Panc1 (cell line): Measurements from ENCODE around the gene NLRP9. TPM values are rescaled to one million over a fixed set of nuclear protein-coding genes. Genes with fewer than 3 reads are reported as not detected.
"Not testable (repeated sequence)": the region's sequence is repeated elsewhere in the genome, so short reads cannot be mapped to it uniquely, and the experiment has no call there.

Experiments used
- ATAC-seq: fragments of 200-7000 bp; cut with Tn5 transposase; 2 replicates; pipeline ENCODE4 v1.9.1; 2020; ENCODE audit warnings: mild to moderate bottlenecking, moderate library complexity
- BruUV-seq: library from RNA; stranded (reverse); fragments of 400-500 nt; replicated peaks from 2 replicates; lab custom pipeline; 2021; lab: Mats Ljungman, UMichigan
- CTCF ChIA-PET: fragments of 300-600 bp; sonication (Branson Sonifier 250); formaldehyde crosslinking; loops from one replicate; lab custom pipeline; 2022; ENCODE audit warnings: antibody characterized with exemption; lab: Charles Lee
- POLR2A ChIA-PET: fragments of 300-600 bp; sonication (Branson Sonifier 250); formaldehyde crosslinking; loops from one replicate; lab custom pipeline; 2022; ENCODE audit warnings: antibody characterized with exemption; lab: Charles Lee
- DNase-seq: peaks from one replicate; pipeline ENCODE4 v3.0.0-alpha.2; 2010; ENCODE audit warnings: low read depth, low spot score
- H3K27ac ChIP-seq: 2 replicates; pipeline ENCODE4 v1.5.1; 2011; ENCODE audit warnings: mild to moderate bottlenecking, low read length, inconsistent platforms
- H3K27me3 ChIP-seq: fragments of 200-500 bp; sonication (Bioruptor generic); 2 replicates; pipeline ENCODE4 v1.6.0; 2014; ENCODE audit warnings: low read length, inconsistent platforms; ENCODE audit not compliant: control insufficient read depth, insufficient read depth
- H3K36me3 ChIP-seq: fragments of 200-500 bp; sonication (Bioruptor generic); 2 replicates; pipeline ENCODE4 v1.5.1; 2014; ENCODE audit warnings: inconsistent platforms, mild to moderate bottlenecking, low read length, moderate library complexity; ENCODE audit not compliant: control insufficient read depth, insufficient read depth
- H3K4me1 ChIP-seq: 2 replicates; pipeline ENCODE4 v1.5.1; 2011; ENCODE audit warnings: inconsistent platforms, mild to moderate bottlenecking, low read length, moderate library complexity; ENCODE audit not compliant: control insufficient read depth, insufficient read depth
- H3K4me3 ChIP-seq, 2 experiments: 2 replicates each; pipeline ENCODE4 v1.5.1; 2011 to 2012; ENCODE audit warnings: low read depth in 2 of 2, low read length in 2 of 2, mild to moderate bottlenecking in 2 of 2, inconsistent platforms in 1 of 2, moderate library complexity in 1 of 2
- H3K9me3 ChIP-seq: fragments of 200-500 bp; sonication (Bioruptor generic); 2 replicates; pipeline ENCODE4 v1.5.1; 2014; ENCODE audit warnings: low read depth, mild to moderate bottlenecking, inconsistent platforms, low read length, moderate library complexity; ENCODE audit not compliant: control insufficient read depth, insufficient read depth
- POLR2AphosphoS5 ChIP-seq: IDR thresholded peaks from 2 replicates; pipeline ENCODE4 v1.6.1; 2012; ENCODE audit warnings: mild to moderate bottlenecking, low read depth, low read length, moderate library complexity
- REST ChIP-seq, 2 experiments: IDR thresholded peaks; 2 replicates each; pipeline ENCODE4 v1.6.1; 2011 to 2012; ENCODE audit warnings: low read depth in 2 of 2, control low read depth in 1 of 2, low read length in 1 of 2, mild to moderate bottlenecking in 1 of 2, moderate library complexity in 1 of 2; ENCODE audit not compliant: insufficient read depth in 1 of 2
- SIN3A ChIP-seq: IDR thresholded peaks from 2 replicates; pipeline ENCODE4 v1.6.1; 2012; ENCODE audit warnings: low read depth, mild to moderate bottlenecking, low read length, moderate library complexity, borderline replicate concordance; ENCODE audit not compliant: insufficient read depth
- TCF7L2 ChIP-seq: IDR thresholded peaks from 2 replicates; pipeline ENCODE4 v1.6.1; 2011; ENCODE audit warnings: mild to moderate bottlenecking, low read depth, low read length, inconsistent platforms
- in situ Hi-C: cut with HindIII; loops from 2 replicates; pipeline ENCODE4 v1.10.0; 2016; ENCODE audit warnings: low sequenced_read_pairs, low pct_unique_long_range_greater_than_20kb
- intact Hi-C: fragments of 100-400 bp; cut with micrococcal nuclease; formaldehyde crosslinking; loops from one replicate; pipeline ENCODE4 v1.10.0; 2022; ENCODE audit not compliant: unreplicated experiment
- total RNA-seq: library from RNA; stranded (reverse); gene quantifications from one replicate; pipeline ENCODE4 v1.2.1, GENCODE V29; 2021; ENCODE audit not compliant: unreplicated experiment
- TF ChIP-seq, protein P1 (sequence below): fragments of 450-650 bp; IDR thresholded peaks from 2 replicates; pipeline ENCODE4 v1.5.1; 2017; ENCODE audit warnings: mild to moderate bottlenecking

NLRP9 gene
- total RNA-seq, 1 experiment from 2014 or later, result not detected

- ATAC-seq, result no peak
- in situ Hi-C loops (no loop called here), intact Hi-C loops (no loop called here)
- POLR2A ChIA-PET, result no interaction called here
- no peak overlapping the region for H3K4me3 ChIP-seq
- BruUV-seq, result no TSS peak
- TF ChIP-seq REST (IDR thresholded peaks at IDR 0.05; ENCODE audit: insufficient read depth in 1 of 2, low read depth in 2 of 2, low read length in 1 of 2) (no peak), TCF7L2 (no peak), SIN3A (no peak), POLR2AphosphoS5 (no peak)
- TF ChIP-seq, protein P1, sequence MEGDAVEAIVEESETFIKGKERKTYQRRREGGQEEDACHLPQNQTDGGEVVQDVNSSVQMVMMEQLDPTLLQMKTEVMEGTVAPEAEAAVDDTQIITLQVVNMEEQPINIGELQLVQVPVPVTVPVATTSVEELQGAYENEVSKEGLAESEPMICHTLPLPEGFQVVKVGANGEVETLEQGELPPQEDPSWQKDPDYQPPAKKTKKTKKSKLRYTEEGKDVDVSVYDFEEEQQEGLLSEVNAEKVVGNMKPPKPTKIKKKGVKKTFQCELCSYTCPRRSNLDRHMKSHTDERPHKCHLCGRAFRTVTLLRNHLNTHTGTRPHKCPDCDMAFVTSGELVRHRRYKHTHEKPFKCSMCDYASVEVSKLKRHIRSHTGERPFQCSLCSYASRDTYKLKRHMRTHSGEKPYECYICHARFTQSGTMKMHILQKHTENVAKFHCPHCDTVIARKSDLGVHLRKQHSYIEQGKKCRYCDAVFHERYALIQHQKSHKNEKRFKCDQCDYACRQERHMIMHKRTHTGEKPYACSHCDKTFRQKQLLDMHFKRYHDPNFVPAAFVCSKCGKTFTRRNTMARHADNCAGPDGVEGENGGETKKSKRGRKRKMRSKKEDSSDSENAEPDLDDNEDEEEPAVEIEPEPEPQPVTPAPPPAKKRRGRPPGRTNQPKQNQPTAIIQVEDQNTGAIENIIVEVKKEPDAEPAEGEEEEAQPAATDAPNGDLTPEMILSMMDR, result no peak
- H3K27ac ChIP-seq, result no peak overlapping the region
- no peak for DNase-seq
- H3K36me3 ChIP-seq, result no peaks in the 10 kb centered on the region
- peaks cover 14% of the 10 kb centered on the region for H3K27me3 ChIP-seq
- CTCF ChIA-PET, result no interaction called here
- H3K4me1 ChIP-seq, result no peaks in the 10 kb centered on the region
- H3K9me3 ChIP-seq, result no peaks in the 10 kb centered on the region
These were observed 28.3 kb upstream of the NLRP9 start for GRCh38 chr19:55766466-55766865.

DNA sequence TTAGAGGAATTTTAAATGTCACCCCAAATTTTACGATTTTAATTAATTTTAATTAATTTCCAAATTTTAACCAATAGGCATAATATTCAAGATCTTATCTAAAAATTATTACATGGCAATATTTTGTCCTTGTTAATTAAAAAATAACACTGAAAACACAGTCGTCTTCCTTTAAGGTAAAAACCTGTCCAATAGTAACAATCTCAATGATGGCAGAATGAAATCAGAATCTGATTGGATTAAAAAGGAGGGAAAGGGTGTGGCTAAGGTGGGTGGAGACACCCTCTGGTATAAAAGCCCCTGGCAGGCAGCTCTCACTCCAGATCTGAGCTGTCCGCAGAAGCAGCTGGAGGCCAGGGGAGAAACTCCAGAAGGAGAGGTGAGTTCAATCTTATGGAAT lies 20.6 kb upstream of the NLRP9 start, which contains the start of gene RFPL4A:
Gene RFPL4A (plus strand): TSS at position 301 of the 400 bp plus-strand sequence. CDS start 2,704 bp downstream, outside the sequence.
- in situ Hi-C loops, H3K9me3 ChIP-seq, intact Hi-C loops, DNase-seq, H3K4me3 ChIP-seq, POLR2A ChIA-PET, H3K27ac ChIP-seq, ATAC-seq, H3K36me3 ChIP-seq, BruUV-seq, H3K4me1 ChIP-seq, CTCF ChIA-PET: not testable (repeated sequence)
- peaks cover 25% of the 10 kb centered on the region for H3K27me3 ChIP-seq

DNA sequence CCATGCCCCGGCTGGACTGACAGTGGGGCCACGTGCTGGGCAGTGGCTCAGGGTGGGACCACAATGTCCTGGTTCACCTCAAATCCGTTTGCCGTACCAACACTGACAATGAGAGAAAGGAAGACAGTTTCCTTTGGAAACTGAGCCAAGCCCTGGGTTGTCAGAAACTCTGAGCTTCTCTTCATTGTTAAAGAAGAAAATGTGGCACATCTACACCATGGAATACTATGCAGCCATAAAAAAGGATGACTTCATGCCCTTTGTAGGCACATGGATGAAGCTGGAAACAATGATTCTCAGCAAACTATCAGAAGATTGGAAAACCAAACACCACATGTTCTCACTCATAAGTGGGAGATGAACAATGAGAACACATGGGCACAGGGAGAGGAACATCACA lies 18.6 kb upstream of the NLRP9 start:
- POLR2A ChIA-PET, intact Hi-C loops, ATAC-seq, H3K4me1 ChIP-seq, CTCF ChIA-PET, DNase-seq, H3K4me3 ChIP-seq, H3K27ac ChIP-seq, H3K36me3 ChIP-seq, in situ Hi-C loops, H3K9me3 ChIP-seq, BruUV-seq: not testable (repeated sequence)
- peaks cover 30% of the 10 kb centered on the region for H3K27me3 ChIP-seq
